ENCODE results near the gene ZNF239.
"Not testable (repeated sequence)": the region's sequence is repeated elsewhere in the genome, so short reads cannot be mapped to it uniquely, and the experiment has no call there.

Gene ZNF239

GRCh38 chr10:43574001-43574892 is at the start of gene ZNF239:
Gene ZNF239, minus strand, starts transcription at chr10:43574616. Its CDS starts 16,537 bp downstream, at chr10:43558079.
- in situ Hi-C loops (cut with MboI; ENCODE audit: low sequenced_read_pairs), result no loop called here

GRCh38 chr10:43623351-43623750 is 48.9 kb upstream of the ZNF239 start:
- in situ Hi-C loops (cut with MboI; ENCODE audit: low sequenced_read_pairs), result no loop called here

- in situ Hi-C loops (cut with MboI; ENCODE audit: low sequenced_read_pairs), result no loop called here
These were observed 47.6 kb upstream of the ZNF239 start for GRCh38 chr10:43622038-43622437.

- in situ Hi-C loops (cut with MboI; ENCODE audit: low sequenced_read_pairs), result no loop called here
These were observed 45.0 kb upstream of the ZNF239 start for GRCh38 chr10:43619368-43619767.

- in situ Hi-C loops (cut with MboI; ENCODE audit: low sequenced_read_pairs), result no loop called here
These were observed 42.4 kb upstream of the ZNF239 start for GRCh38 chr10:43616697-43617370.

GRCh38 chr10:43610636-43611035 is 36.2 kb upstream of the ZNF239 start:
- in situ Hi-C loops (cut with MboI; ENCODE audit: low sequenced_read_pairs), result no loop called here

- in situ Hi-C loops (cut with MboI; ENCODE audit: low sequenced_read_pairs), result no loop called here
These were observed 32.8 kb upstream of the ZNF239 start for GRCh38 chr10:43607199-43607573.

GRCh38 chr10:43606323-43607198 is 32.1 kb upstream of the ZNF239 start, which contains the start of gene ZNF485:
Gene ZNF485, plus strand, starts transcription at chr10:43606438. Its CDS starts 613 bp downstream, at chr10:43607051.
- in situ Hi-C loops (cut with MboI; ENCODE audit: low sequenced_read_pairs), result no loop called here

GRCh38 chr10:43605850-43606322 is 31.5 kb upstream of the ZNF239 start:
- in situ Hi-C loops (cut with MboI; ENCODE audit: low sequenced_read_pairs), result no loop called here

GRCh38 chr10:43601576-43601975 is 27.2 kb upstream of the ZNF239 start:
- in situ Hi-C loops (cut with MboI; ENCODE audit: low sequenced_read_pairs), result not testable (repeated sequence)

GRCh38 chr10:43599333-43599732 is 24.9 kb upstream of the ZNF239 start:
- in situ Hi-C loops (cut with MboI; ENCODE audit: low sequenced_read_pairs), result no loop called here

- in situ Hi-C loops (cut with MboI; ENCODE audit: low sequenced_read_pairs), result no loop called here
These were observed 24.0 kb upstream of the ZNF239 start for GRCh38 chr10:43598446-43598845.

GRCh38 chr10:43596546-43596945 is 22.1 kb upstream of the ZNF239 start:
- in situ Hi-C loops (cut with MboI; ENCODE audit: low sequenced_read_pairs), result no loop called here

GRCh38 chr10:43595739-43596298 is 21.4 kb upstream of the ZNF239 start:
- in situ Hi-C loops (cut with MboI; ENCODE audit: low sequenced_read_pairs), result no loop called here

GRCh38 chr10:43594944-43595589 is 20.7 kb upstream of the ZNF239 start:
- in situ Hi-C loops (cut with MboI; ENCODE audit: low sequenced_read_pairs), result no loop called here

- in situ Hi-C loops (cut with MboI; ENCODE audit: low sequenced_read_pairs), result no loop called here
These were observed 17.0 kb upstream of the ZNF239 start for GRCh38 chr10:43591303-43591904.

GRCh38 chr10:43586730-43587115 is 12.3 kb upstream of the ZNF239 start:
- in situ Hi-C loops (cut with MboI; ENCODE audit: low sequenced_read_pairs), result not testable (repeated sequence)

- in situ Hi-C loops (cut with MboI; ENCODE audit: low sequenced_read_pairs), result no loop called here
These were observed 11.7 kb upstream of the ZNF239 start for GRCh38 chr10:43585981-43586729.

GRCh38 chr10:43585046-43585445 is 10.6 kb upstream of the ZNF239 start:
- in situ Hi-C loops (cut with MboI; ENCODE audit: low sequenced_read_pairs), result no loop called here

All from HL-60/S4 treated with retinoic acid at 250 ng/mL for 4 days and 3 days (cell line).